ENCODE measurements around the gene CNTFR.

DNA sequence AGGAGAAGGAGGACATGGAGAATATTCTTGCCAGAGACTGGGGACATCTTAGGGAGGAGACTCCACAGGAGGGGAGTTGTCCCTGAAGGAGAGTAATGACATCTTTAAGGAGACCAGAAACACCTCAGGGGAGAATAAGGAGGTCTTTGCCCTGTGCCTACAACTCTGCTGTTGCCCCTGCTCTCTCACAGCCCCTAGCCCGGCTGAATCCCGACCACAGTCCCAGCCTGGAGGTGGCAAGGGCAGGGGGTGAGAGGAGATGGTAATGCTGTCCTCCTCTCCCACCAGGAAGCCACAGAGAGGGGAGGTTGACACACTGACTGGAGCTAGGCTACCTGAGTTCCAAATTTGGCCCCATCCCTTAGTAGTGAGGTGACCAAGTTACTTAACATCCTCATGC is 36.5 kb downstream of the CNTFR start:
- TF ChIP-seq, protein P1, sequence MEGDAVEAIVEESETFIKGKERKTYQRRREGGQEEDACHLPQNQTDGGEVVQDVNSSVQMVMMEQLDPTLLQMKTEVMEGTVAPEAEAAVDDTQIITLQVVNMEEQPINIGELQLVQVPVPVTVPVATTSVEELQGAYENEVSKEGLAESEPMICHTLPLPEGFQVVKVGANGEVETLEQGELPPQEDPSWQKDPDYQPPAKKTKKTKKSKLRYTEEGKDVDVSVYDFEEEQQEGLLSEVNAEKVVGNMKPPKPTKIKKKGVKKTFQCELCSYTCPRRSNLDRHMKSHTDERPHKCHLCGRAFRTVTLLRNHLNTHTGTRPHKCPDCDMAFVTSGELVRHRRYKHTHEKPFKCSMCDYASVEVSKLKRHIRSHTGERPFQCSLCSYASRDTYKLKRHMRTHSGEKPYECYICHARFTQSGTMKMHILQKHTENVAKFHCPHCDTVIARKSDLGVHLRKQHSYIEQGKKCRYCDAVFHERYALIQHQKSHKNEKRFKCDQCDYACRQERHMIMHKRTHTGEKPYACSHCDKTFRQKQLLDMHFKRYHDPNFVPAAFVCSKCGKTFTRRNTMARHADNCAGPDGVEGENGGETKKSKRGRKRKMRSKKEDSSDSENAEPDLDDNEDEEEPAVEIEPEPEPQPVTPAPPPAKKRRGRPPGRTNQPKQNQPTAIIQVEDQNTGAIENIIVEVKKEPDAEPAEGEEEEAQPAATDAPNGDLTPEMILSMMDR (optimal IDR thresholded peaks at IDR 0.05 in 1 of 3, IDR thresholded peaks at IDR 0.05 in 1 of 3, conservative IDR thresholded peaks at IDR 0.05 in 1 of 3; ENCODE audit: extremely low read depth in 1 of 3, insufficient read depth in 2 of 3, low read length in 3 of 3): no peak
- TF ChIP-seq EZH2 (IDR thresholded peaks at IDR 0.05; ENCODE audit: low read length): no peak
